ENCODE measurements around the gene ITPR2.
"Not testable (repeated sequence)": the region's sequence is repeated elsewhere in the genome, so short reads cannot be mapped to it uniquely, and the experiment has no call there.

Gene ITPR2

GRCh38 chr12:26651566-26652188, 181.3 kb downstream of the ITPR2 start:
- no peak for DNase-seq

DNA sequence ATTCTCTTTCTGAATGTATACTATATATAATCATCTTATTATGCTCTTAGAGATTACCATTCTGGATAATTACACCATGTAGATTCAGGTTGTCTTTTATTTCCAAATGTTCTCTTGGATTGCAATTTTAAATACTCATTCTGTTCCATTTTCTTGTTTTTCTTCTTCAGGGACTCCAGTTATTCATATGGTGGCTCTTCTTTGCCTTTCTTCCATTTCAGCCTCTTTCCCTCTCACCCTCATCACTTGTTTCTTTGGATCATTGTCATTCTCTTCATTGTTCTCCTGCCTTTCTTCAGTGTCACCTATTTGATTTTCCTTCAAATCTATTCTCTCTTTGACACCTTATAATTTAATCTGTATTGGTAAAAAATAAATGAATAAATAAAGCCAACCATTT, 182.0 kb downstream of the ITPR2 start:
- DNase-seq, result no peak

GRCh38 chr12:26648999-26649398, 184.0 kb downstream of the ITPR2 start:
- no peak for DNase-seq

GRCh38 chr12:26648584-26648983, 184.4 kb downstream of the ITPR2 start:
- no peak for DNase-seq

DNA sequence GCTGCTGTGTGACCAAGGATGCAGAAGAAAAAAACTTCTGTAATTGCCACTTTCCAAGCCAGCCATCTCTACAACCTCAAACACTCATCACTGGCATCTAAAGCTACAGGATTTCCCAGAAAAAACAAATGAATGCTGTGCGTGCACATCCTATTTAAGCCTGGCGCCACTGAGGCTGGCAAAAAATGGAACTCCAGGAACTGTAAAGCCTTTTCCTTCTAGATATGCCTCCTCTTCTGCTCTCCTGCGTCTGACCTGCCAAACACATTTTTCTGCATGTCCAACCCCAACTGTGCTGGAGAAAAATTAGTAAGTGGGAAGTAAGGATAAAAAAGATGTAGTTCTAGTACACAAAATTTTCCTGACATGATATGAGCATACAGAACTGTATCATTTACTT, 184.9 kb downstream of the ITPR2 start:
- no peak for DNase-seq

DNA sequence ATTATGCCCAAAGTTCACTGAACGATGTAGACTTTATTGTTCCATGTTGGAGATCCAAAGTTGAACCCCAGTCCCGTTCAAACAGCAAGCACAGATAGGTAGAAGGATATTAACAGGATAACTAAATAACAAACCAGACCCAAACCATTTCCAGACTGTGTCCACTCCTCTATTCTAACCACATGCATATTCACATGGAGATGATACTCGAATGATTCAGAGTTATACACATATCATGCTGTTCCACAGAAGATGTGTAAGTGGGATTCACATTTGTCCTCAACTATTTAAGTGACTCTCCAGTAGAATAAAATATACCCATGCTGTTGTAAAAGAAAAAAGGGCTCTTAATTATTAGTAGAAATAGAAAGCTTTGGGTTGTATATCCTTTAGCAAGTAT, 185.9 kb downstream of the ITPR2 start:
- no peak for DNase-seq

GRCh38 chr12:26646571-26646970, 186.4 kb downstream of the ITPR2 start:
- DNase-seq, result no peak

DNA sequence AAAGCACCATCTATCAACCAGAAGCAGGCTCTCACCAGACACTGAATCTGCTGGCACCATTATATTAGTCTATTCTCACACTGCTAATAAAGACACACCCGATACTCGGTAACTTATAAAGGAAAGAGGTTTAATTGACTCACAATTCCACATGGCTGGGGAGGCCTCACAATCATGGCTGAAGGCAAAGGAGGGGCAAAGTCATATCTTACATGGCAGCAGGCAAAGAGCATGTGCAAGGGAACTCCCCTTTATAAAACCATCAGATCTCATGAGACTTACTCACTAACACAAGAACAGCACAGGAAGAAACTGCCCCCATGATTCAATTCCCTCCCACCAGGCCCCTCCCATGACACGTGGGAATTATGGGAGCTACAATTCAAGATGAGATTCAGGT, 188.6 kb downstream of the ITPR2 start:
- not testable (repeated sequence) for DNase-seq

- no peak for DNase-seq
These were observed 189.3 kb downstream of the ITPR2 start for GRCh38 chr12:26643532-26644315.

DNA sequence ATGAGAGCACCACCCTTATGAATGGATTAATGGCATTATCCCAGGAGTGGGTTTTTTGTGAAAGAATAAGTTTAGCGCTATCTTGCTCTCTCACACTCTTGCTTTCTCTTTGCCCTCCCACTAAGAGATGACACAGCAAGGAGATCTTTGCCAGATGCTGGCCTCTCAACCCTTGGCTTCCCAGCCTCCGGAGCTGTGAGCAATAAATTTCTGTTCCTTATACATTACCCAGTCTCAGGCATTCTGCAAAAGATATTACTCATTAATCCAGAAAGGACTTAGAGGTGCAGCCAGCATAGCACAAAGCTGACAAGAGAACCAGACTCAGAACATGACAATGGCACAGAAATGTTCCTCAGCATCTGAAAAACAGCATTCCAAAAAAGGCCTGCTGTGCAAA, 190.6 kb downstream of the ITPR2 start:
- no peak for DNase-seq

GRCh38 chr12:26636710-26637328, 196.2 kb downstream of the ITPR2 start:
- no peak for DNase-seq

DNA sequence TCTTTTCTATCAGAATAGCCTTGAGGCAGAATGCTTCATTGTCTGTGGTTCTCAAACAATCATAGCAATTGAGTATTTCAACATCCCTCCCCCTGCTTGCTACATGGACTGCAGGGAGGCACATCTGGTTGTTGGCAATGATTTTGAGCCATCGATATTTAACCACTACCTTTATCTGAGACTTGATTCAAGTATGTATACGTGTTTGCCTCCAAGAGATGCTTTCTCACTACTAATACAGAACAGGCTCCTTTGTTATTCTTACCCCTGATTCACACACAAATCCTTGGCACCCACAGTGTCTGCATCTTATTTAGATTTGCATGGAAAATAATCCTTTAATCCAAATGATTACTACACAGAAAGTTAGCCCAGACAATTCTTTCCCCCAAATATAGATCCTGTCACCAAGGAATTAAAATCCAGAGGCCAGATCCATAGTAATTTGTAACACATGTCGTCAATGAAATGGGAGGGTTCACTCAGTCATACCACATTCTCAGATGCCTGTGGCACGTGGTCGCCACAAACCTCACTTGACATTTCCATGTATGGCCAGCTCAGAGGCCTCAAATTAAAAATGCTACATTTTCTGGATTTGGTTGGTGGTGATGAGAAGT, 199.3 kb downstream of the ITPR2 start:
- DNase-seq, result no peak

- no peak for DNase-seq
These were observed 200.2 kb downstream of the ITPR2 start for GRCh38 chr12:26632756-26633155.

GRCh38 chr12:26631846-26632245, 201.1 kb downstream of the ITPR2 start:
- no peak for DNase-seq

GRCh38 chr12:26630546-26631027, 202.4 kb downstream of the ITPR2 start:
- DNase-seq, result no peak

DNA sequence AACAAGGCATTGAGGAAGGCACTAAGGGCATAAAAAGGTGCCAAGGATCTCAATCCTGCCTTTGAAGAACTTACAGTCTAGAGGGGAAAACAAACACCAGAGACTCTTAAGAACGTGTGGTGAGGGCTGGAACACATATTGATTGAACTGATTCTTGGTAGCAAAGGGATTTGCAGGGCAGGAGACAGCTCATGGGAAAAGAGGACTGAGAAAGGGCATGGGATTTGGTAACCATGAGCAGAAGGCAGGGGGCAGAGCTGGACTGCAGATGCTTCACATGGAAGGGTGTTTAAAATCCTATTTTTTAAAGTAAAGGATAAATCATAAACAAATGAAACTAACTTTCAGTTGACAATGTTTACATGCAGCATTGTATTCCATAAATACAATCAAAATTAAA, 203.1 kb downstream of the ITPR2 start:
- DNase-seq, result no peak

- no peak for DNase-seq
These were observed 204.8 kb downstream of the ITPR2 start for GRCh38 chr12:26628234-26628633.

DNA sequence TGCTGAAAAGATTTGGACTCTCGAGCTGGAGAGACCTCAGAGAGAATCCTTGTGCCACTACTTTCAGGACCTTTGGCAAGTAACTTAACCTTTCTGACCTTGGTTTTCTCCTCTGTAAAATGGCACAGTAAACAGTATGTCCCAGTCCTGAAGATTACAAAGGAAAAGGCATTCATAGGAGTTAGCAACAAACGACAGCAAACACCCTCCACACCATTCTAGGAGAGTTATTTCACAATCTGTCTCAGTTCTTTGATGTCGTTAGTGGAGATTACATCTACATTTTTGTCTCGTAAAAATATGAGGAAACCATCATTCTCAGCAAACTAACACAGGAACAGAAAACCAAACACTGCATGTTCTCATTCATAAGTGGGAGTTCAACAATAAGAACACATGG, 205.7 kb downstream of the ITPR2 start:
- DNase-seq, result no peak

- no peak for DNase-seq
These were observed 209.9 kb downstream of the ITPR2 start for GRCh38 chr12:26623136-26623535.

- DNase-seq, result no peak
These were observed 210.4 kb downstream of the ITPR2 start for GRCh38 chr12:26622601-26623000.

DNA sequence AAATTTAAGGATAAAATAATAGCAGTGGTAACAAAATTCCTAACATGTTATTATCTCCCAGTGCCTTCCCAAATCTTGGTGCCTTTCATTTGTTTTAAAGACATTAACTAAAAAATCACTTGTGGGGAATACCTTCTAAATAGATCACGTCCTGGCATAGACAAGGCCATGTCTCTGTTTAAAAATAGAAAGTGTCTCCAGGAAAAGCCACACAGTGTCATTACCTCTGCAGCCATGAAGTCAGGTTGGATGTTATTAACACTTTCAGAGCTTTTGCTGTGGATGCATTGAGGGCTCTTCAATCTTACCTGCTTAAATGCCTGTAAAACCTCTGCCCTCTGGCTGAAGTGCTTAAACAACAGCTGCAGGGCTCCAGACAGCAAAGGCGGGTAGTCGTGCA, 211.1 kb downstream of the ITPR2 start:
- DNase-seq, result no peak

GRCh38 chr12:26620907-26621306, 212.1 kb downstream of the ITPR2 start:
- DNase-seq, result no peak

DNA sequence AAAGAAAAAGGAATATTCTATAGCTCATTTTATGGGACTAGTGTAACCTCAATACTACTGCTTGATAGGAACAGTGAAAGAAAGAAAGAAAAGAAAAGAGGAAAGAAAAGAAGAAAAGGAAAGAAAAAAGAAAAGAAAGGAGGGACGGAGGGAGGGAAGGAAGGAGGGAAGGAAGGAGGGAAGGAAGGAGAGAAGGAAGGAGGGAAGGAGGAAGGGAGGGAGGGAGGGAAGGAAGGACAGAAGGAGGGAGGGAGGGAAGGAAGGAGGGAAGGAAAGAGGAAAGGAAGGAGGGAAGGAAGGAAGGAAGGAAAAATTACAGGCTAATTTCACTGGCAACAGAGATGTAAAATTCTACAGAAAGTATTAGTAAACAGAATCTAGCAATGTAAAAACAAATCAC, 215.5 kb downstream of the ITPR2 start:
- DNase-seq, result no peak

All from NCI-H1092 (cell line).